ENCODE measurements around the gene SLC66A1. TPM values are rescaled to one million over a fixed set of nuclear protein-coding genes. Genes with fewer than 3 reads are reported as not detected.

SLC66A1 gene
- total RNA-seq, 1 donor from 2014 or later = 10.8 TPM

GRCh38 chr1:19321071-19321470, 8.9 kb downstream of the SLC66A1 start:
- ATAC-seq (no peak), DNase-seq (ENCODE audit: low spot score) (no peak)
- intact Hi-C loops (cut with DNase I) = no loop called here

GRCh38 chr1:19322481-19322880, 10.4 kb downstream of the SLC66A1 start:
- ATAC-seq = no peak
- no peak for DNase-seq (ENCODE audit: low spot score)
- intact Hi-C loops (cut with DNase I) = no loop called here

- ATAC-seq (no peak), DNase-seq (ENCODE audit: low spot score) (no peak)
- intact Hi-C loops (cut with DNase I) = no loop called here
Measured at GRCh38 chr1:19323987-19324664, 12.0 kb downstream of the SLC66A1 start.

- intact Hi-C loops (cut with DNase I) = no loop called here
- DNase-seq (ENCODE audit: low spot score) (no peak), ATAC-seq (no peak)
Measured at GRCh38 chr1:19324665-19324990, 12.5 kb downstream of the SLC66A1 start.

GRCh38 chr1:19325368-19325957, 13.3 kb downstream of the SLC66A1 start:
- intact Hi-C loops (cut with DNase I) = no loop called here
- ATAC-seq (no peak), DNase-seq (ENCODE audit: low spot score) (no peak)

GRCh38 chr1:19325958-19326747, 14.0 kb downstream of the SLC66A1 start:
- no peak for ATAC-seq
- intact Hi-C loops (cut with DNase I) = no loop called here

GRCh38 chr1:19326748-19327065, 14.6 kb downstream of the SLC66A1 start:
- no peak for DNase-seq (ENCODE audit: low spot score)
- intact Hi-C loops (cut with DNase I) = no loop called here
- no peak for ATAC-seq

More at GRCh38 chr1:19325958-19326747, 14.0 kb downstream of the SLC66A1 start:
- DNase-seq (ENCODE audit: low spot score) = no peak

GRCh38 chr1:19327301-19327700, 15.2 kb downstream of the SLC66A1 start:
- intact Hi-C loops (cut with DNase I) = no loop called here
- DNase-seq (ENCODE audit: low spot score) = no peak
- ATAC-seq = no peak

- ATAC-seq (no peak), DNase-seq (ENCODE audit: low spot score) (no peak)
- intact Hi-C loops (cut with DNase I) = no loop called here
Measured at GRCh38 chr1:19327736-19328135, 15.6 kb downstream of the SLC66A1 start.

- intact Hi-C loops (cut with DNase I) = no loop called here
- no peak for DNase-seq (ENCODE audit: low spot score)
Measured at GRCh38 chr1:19328486-19328885, 16.4 kb downstream of the SLC66A1 start.

GRCh38 chr1:19329188-19329587, 17.1 kb downstream of the SLC66A1 start:
- intact Hi-C loops (cut with DNase I) = no loop called here
- DNase-seq (ENCODE audit: low spot score) (no peak), ATAC-seq (no peak)

More at GRCh38 chr1:19328486-19328885, 16.4 kb downstream of the SLC66A1 start:
- ATAC-seq = no peak

- DNase-seq (ENCODE audit: low spot score) = no peak
- no peak for ATAC-seq
- intact Hi-C loops (cut with DNase I) = no loop called here
Measured at GRCh38 chr1:19329611-19330010, 17.5 kb downstream of the SLC66A1 start.

- intact Hi-C loops (cut with DNase I) = no loop called here
- no peak for ATAC-seq
- DNase-seq (ENCODE audit: low spot score) = no peak
Measured at GRCh38 chr1:19330449-19331135, 18.5 kb downstream of the SLC66A1 start.

- DNase-seq (ENCODE audit: low spot score) (no peak), ATAC-seq (no peak)
- intact Hi-C loops (cut with DNase I) = no loop called here
Measured at GRCh38 chr1:19331262-19331878, 19.2 kb downstream of the SLC66A1 start.

- no peak for ATAC-seq
- intact Hi-C loops (cut with DNase I) = no loop called here
- DNase-seq (ENCODE audit: low spot score) = no peak
Measured at GRCh38 chr1:19332832-19333231, 20.7 kb downstream of the SLC66A1 start.

GRCh38 chr1:19333587-19334354, 21.6 kb downstream of the SLC66A1 start:
- ATAC-seq = no peak
- no peak for DNase-seq (ENCODE audit: low spot score)
- intact Hi-C loops (cut with DNase I) = no loop called here

- ATAC-seq (no peak), DNase-seq (ENCODE audit: low spot score) (no peak)
- intact Hi-C loops (cut with DNase I) = no loop called here
Measured at GRCh38 chr1:19336543-19336942, 24.4 kb downstream of the SLC66A1 start.

GRCh38 chr1:19337289-19337688, 25.2 kb downstream of the SLC66A1 start:
- no peak for ATAC-seq
- no peak for DNase-seq (ENCODE audit: low spot score)
- intact Hi-C loops (cut with DNase I) = no loop called here

GRCh38 chr1:19338323-19338762, 26.2 kb downstream of the SLC66A1 start:
- DNase-seq (ENCODE audit: low spot score) (no peak), ATAC-seq (no peak)
- intact Hi-C loops (cut with DNase I) = no loop called here
